Mesenchymal stem cell (in vitro differentiated cells and primary cell): Measurements from ENCODE around the gene TBX2.
A peak's percentile ranks its signal among the peaks of the same experiment; 100 is the strongest.
"Not testable (repeated sequence)": the region's sequence is repeated elsewhere in the genome, so short reads cannot be mapped to it uniquely, and the experiment has no call there.

ENCODE experiments used
- DNase-seq: peaks from one replicate; pipeline ENCODE4 v3.0.0-alpha.2; 2013
- H2AFZ ChIP-seq: one replicate; pipeline ENCODE4 v1.6.1; 2013; ENCODE audit warnings: low read depth, mild to moderate bottlenecking, control low read depth, inconsistent platforms, low read length, moderate library complexity
- H2AK5ac ChIP-seq: 2 replicates; pipeline ENCODE4 v1.6.1; 2013; ENCODE audit warnings: low read length, moderate library complexity, mild to moderate bottlenecking, inconsistent platforms; ENCODE audit not compliant: severe bottlenecking
- H2BK120ac ChIP-seq: one replicate; pipeline ENCODE4 v1.6.1; 2013; ENCODE audit warnings: low read depth, mild to moderate bottlenecking, inconsistent platforms, low read length, moderate library complexity
- H2BK12ac ChIP-seq, 2 experiments: one replicate each; pipeline ENCODE4 v1.6.1; 2013; ENCODE audit warnings: inconsistent platforms in 2 of 2, low read length in 2 of 2, mild to moderate bottlenecking in 2 of 2, moderate library complexity in 2 of 2, control low read depth in 1 of 2
- H2BK15ac ChIP-seq: one replicate; pipeline ENCODE4 v1.6.1; 2013; ENCODE audit warnings: mild to moderate bottlenecking, low read depth, inconsistent platforms; ENCODE audit not compliant: poor library complexity, severe bottlenecking
- H2BK5ac ChIP-seq: 2 replicates; pipeline ENCODE4 v1.6.1; 2013; ENCODE audit warnings: low read depth, mild to moderate bottlenecking, low read length, control low read depth, inconsistent platforms; ENCODE audit not compliant: poor library complexity, severe bottlenecking
- H3K14ac ChIP-seq, 2 experiments: one replicate each; pipeline ENCODE4 v1.6.1; 2013; ENCODE audit warnings: inconsistent platforms in 2 of 2, low read length in 2 of 2, control low read depth in 1 of 2, mild to moderate bottlenecking in 1 of 2, moderate library complexity in 1 of 2
- H3K18ac ChIP-seq, 2 experiments: one replicate each; pipeline ENCODE4 v1.6.1; 2013; ENCODE audit warnings: inconsistent platforms in 2 of 2, low read length in 2 of 2, control low read depth in 1 of 2, low read depth in 1 of 2, mild to moderate bottlenecking in 1 of 2
- H3K23ac ChIP-seq, 2 experiments: one replicate each; pipeline ENCODE4 v1.6.1; 2013; ENCODE audit warnings: inconsistent platforms in 2 of 2, low read length in 2 of 2, mild to moderate bottlenecking in 2 of 2, moderate library complexity in 2 of 2, control low read depth in 1 of 2
- H3K27ac ChIP-seq: 2 replicates; pipeline ENCODE4 v1.5.1; 2013; ENCODE audit warnings: mild to moderate bottlenecking, moderate library complexity, low read length, control low read depth, inconsistent platforms; ENCODE audit not compliant: poor library complexity, severe bottlenecking
- H3K27me3 ChIP-seq, 2 experiments: 2 replicates each; pipeline versions ENCODE4 v1.6.1 to v1.7.0; 2013; ENCODE audit warnings: low read length in 2 of 2, mild to moderate bottlenecking in 2 of 2, moderate library complexity in 2 of 2, control low read depth in 1 of 2, inconsistent platforms in 1 of 2; ENCODE audit not compliant: control insufficient read depth in 1 of 2, insufficient read depth in 1 of 2
- H3K36me3 ChIP-seq, 2 experiments: 2 replicates each; pipeline versions ENCODE4 v1.6.1 to v1.7.0; 2013; ENCODE audit warnings: low read length in 2 of 2, control low read depth in 1 of 2, inconsistent platforms in 1 of 2, low read depth in 1 of 2, mild to moderate bottlenecking in 1 of 2; ENCODE audit not compliant: insufficient read depth in 2 of 2, control insufficient read depth in 1 of 2
- H3K4ac ChIP-seq, 2 experiments: one replicate each; pipeline ENCODE4 v1.6.1; 2013; ENCODE audit warnings: inconsistent platforms in 2 of 2, low read length in 2 of 2, mild to moderate bottlenecking in 2 of 2, moderate library complexity in 2 of 2, control low read depth in 1 of 2, low read depth in 1 of 2
- H3K4me1 ChIP-seq: 2 replicates; pipeline ENCODE4 v1.6.1; 2013; ENCODE audit warnings: low read depth, low read length, control low read depth; ENCODE audit not compliant: control insufficient read depth, insufficient read depth
- H3K4me2 ChIP-seq: 2 replicates; pipeline ENCODE4 v1.6.1; 2013; ENCODE audit warnings: low read length, mild to moderate bottlenecking, inconsistent platforms; ENCODE audit not compliant: poor library complexity, severe bottlenecking
- H3K4me3 ChIP-seq, 2 experiments: 2 replicates each; pipeline versions ENCODE4 v1.5.1 to v1.7.0; 2013; ENCODE audit warnings: low read length in 2 of 2, mild to moderate bottlenecking in 2 of 2, control low read depth in 1 of 2, low read depth in 1 of 2; ENCODE audit not compliant: insufficient read depth in 1 of 2
- H3K79me1 ChIP-seq: replicated peaks from 2 replicates; pipeline ENCODE4 v1.6.1; 2013; ENCODE audit warnings: mild to moderate bottlenecking, control low read depth, low read length, inconsistent platforms; ENCODE audit not compliant: poor library complexity, severe bottlenecking
- H3K9ac ChIP-seq: 2 replicates; pipeline ENCODE4 v1.7.0; 2013; ENCODE audit warnings: mild to moderate bottlenecking, low read length, moderate library complexity
- H3K9me3 ChIP-seq: 2 replicates; pipeline ENCODE4 v1.7.0; 2013; ENCODE audit warnings: mild to moderate bottlenecking, low read length; ENCODE audit not compliant: control insufficient read depth
- H4K8ac ChIP-seq: one replicate; pipeline ENCODE4 v1.6.1; 2013; ENCODE audit warnings: inconsistent platforms, mild to moderate bottlenecking, low read length, moderate library complexity
- H4K91ac ChIP-seq: one replicate; pipeline ENCODE4 v1.6.1; 2013; ENCODE audit warnings: mild to moderate bottlenecking, low read length, inconsistent platforms
- WGBS: methylation state at CpG from one replicate; pipeline ENCODE4 v1.1.7; 2013; ENCODE audit warnings: mixed read lengths; 5-methylcytosine and 5-hydroxymethylcytosine counted together

The TBX2 gene

GRCh38 chr17:61352781-61353491 lies 46.7 kb upstream of the TBX2 start:
- H4K8ac ChIP-seq, result no peak overlapping the region
- no peak overlapping the region for H2BK12ac ChIP-seq
- no peak overlapping the region for H2BK15ac ChIP-seq

GRCh38 chr17:61353615-61354014 lies 46.0 kb upstream of the TBX2 start:
- no peak overlapping the region for H2AK5ac ChIP-seq
- no peak overlapping the region for H3K9ac ChIP-seq
- peak overlapping the region in 1 of 2 experiments; percentile 26 for H3K18ac ChIP-seq
- H2BK12ac ChIP-seq, result no peak overlapping the region
- no peak overlapping the region for H3K27ac ChIP-seq
- H2BK5ac ChIP-seq, result no peak overlapping the region
- H3K23ac ChIP-seq, result no peak overlapping the region
- no peaks in the 10 kb centered on the region for H3K27me3 ChIP-seq
- H2BK15ac ChIP-seq, result no peak overlapping the region
- H3K4ac ChIP-seq, result no peak overlapping the region
- no peaks in the 10 kb centered on the region for H3K9me3 ChIP-seq
- no peak overlapping the region for H3K4me3 ChIP-seq
- 84% methylated on average over 12 of the region's 12 CpGs for WGBS
- H3K36me3 ChIP-seq, result no peaks in the 10 kb centered on the region
- H4K8ac ChIP-seq, result no peak overlapping the region
- no peak for DNase-seq
- H2BK120ac ChIP-seq, result no peak overlapping the region
- H3K79me1 ChIP-seq, result no peaks in the 10 kb centered on the region
- H2AFZ ChIP-seq, result no peak overlapping the region
- no peak overlapping the region for H3K14ac ChIP-seq
- no peak overlapping the region for H3K4me2 ChIP-seq
- H3K4me1 ChIP-seq, result peaks cover 12% of the 10 kb centered on the region
- no peak overlapping the region for H4K91ac ChIP-seq

More at GRCh38 chr17:61352781-61353491, 46.7 kb upstream of the TBX2 start:
- Histone ChIP-seq H2BK5ac (no peak overlapping the region), H3K4me3 (no peak overlapping the region), H2BK120ac (no peak overlapping the region), H3K4me1 (peaks cover 12% of the 10 kb centered on the region), H2AFZ (no peak overlapping the region), H3K36me3 (no peaks in the 10 kb centered on the region), H3K9me3 (no peaks in the 10 kb centered on the region), H2AK5ac (no peak overlapping the region), H3K23ac (no peak overlapping the region), H3K4ac (no peak overlapping the region), H3K9ac (no peak overlapping the region), H3K27me3 (no peaks in the 10 kb centered on the region), H4K91ac (no peak overlapping the region), H3K27ac (no peak overlapping the region), H3K18ac (peak overlapping the region in 1 of 2 experiments; percentile 5), H3K79me1 (no peaks in the 10 kb centered on the region), H3K4me2 (no peak overlapping the region), H3K14ac (no peak overlapping the region)
- DNase-seq, result no peak
- 82% methylated on average over 10 of the region's 12 CpGs for WGBS

GRCh38 chr17:61354895-61355874 lies 44.5 kb upstream of the TBX2 start:
- Histone ChIP-seq H4K91ac (no peak overlapping the region), H3K27me3 (no peaks in the 10 kb centered on the region), H2BK120ac (no peak overlapping the region), H2BK15ac (no peak overlapping the region), H3K14ac (no peak overlapping the region), H3K4me1 (peaks cover 12% of the 10 kb centered on the region), H3K9ac (no peak overlapping the region), H4K8ac (no peak overlapping the region), H3K4ac (peak overlapping the region in 1 of 2 experiments; percentile 24), H3K27ac (no peak overlapping the region), H3K23ac (no peak overlapping the region), H3K4me3 (no peak overlapping the region), H2BK5ac (no peak overlapping the region), H3K4me2 (no peak overlapping the region), H2BK12ac (no peak overlapping the region), H3K36me3 (no peaks in the 10 kb centered on the region), H2AK5ac (no peak overlapping the region), H3K79me1 (no peaks in the 10 kb centered on the region), H2AFZ (no peak overlapping the region), H3K18ac (no peak overlapping the region), H3K9me3 (no peaks in the 10 kb centered on the region)
- WGBS, result 88% methylated on average over 7 of the region's 10 CpGs
- no peak for DNase-seq

- not testable (repeated sequence) for H3K9ac ChIP-seq, H3K23ac ChIP-seq, DNase-seq, H3K79me1 ChIP-seq, H2BK15ac ChIP-seq, H3K18ac ChIP-seq, H3K4me3 ChIP-seq, H2BK5ac ChIP-seq, H3K36me3 ChIP-seq, H2BK120ac ChIP-seq, H2BK12ac ChIP-seq, H3K4me2 ChIP-seq, H4K91ac ChIP-seq, H3K27ac ChIP-seq, H2AFZ ChIP-seq, H2AK5ac ChIP-seq, H3K9me3 ChIP-seq, H4K8ac ChIP-seq, H3K4ac ChIP-seq, H3K27me3 ChIP-seq, H3K14ac ChIP-seq
- 77% methylated on average over 1 of the region's 3 CpGs for WGBS
- H3K4me1 ChIP-seq, result peaks cover 12% of the 10 kb centered on the region
These were observed 42.6 kb upstream of the TBX2 start for GRCh38 chr17:61357061-61357460.
